SK-N-SH (cell line): ENCODE measurements around the gene UNC5B. TPM values are rescaled to one million over a fixed set of nuclear protein-coding genes. Genes with fewer than 3 reads are reported as not detected.

Experiments used
- CTCF ChIA-PET: fragments of 300-600, 350-600 bp; formaldehyde crosslinking; extraction: SDS; loops from one replicate; lab custom pipeline; 2021; lab: Yijun Ruan, JAX
- POLR2A ChIA-PET: fragments of 350-600 bp; sonication (Branson Sonifier 250); formaldehyde crosslinking; extraction: SDS; loops from one replicate; lab custom pipeline; 2020; ENCODE audit warnings: antibody characterized with exemption, inconsistent platforms; lab: Yijun Ruan, JAX
- DNase-seq: peaks from one replicate; pipeline ENCODE4 v3.0.0; 2012
- H2AFZ ChIP-seq: fragments of 200-600 bp; sonication (generic); 2 replicates; pipeline ENCODE4 v1.8.1; 2016; ENCODE audit warnings: antibody characterized with exemption, mild to moderate bottlenecking, low read depth
- H3F3A ChIP-seq: fragments of 200-600 bp; sonication (generic); replicated peaks from 2 replicates; pipeline ENCODE3; 2016; ENCODE audit warnings: antibody characterized with exemption, mild to moderate bottlenecking; ENCODE audit not compliant: insufficient read depth
- H3K27ac ChIP-seq, 2 experiments: fragments of 200-500 bp in 1 of 2; fragments of 200-600 bp in 1 of 2; sonication (Bioruptor generic) in 1 of 2; sonication (generic), shearing (Covaris generic) in 1 of 2; 2 replicates each; pipeline versions ENCODE4 v1.5.1 to v1.6.1; 2014 to 2016; ENCODE audit warnings: low read depth in 2 of 2, inconsistent platforms in 1 of 2, low read length in 1 of 2, mild to moderate bottlenecking in 1 of 2, mixed read lengths in 1 of 2
- H3K27me3 ChIP-seq: fragments of 200-600 bp; sonication (generic), shearing (Covaris generic); 2 replicates; pipeline ENCODE4 v1.6.1; 2016; ENCODE audit warnings: mixed run types; ENCODE audit not compliant: insufficient read depth
- H3K36me3 ChIP-seq, 2 experiments: fragments of 200-500 bp in 1 of 2; fragments of 200-600 bp in 1 of 2; sonication (Bioruptor generic) in 1 of 2; sonication (generic) in 1 of 2; replicated peaks in 1 of 2; 2 replicates each; pipeline versions ENCODE3 to v1.5.1; 2014 to 2016; ENCODE audit warnings: low read length in 1 of 2, mild to moderate bottlenecking in 1 of 2; ENCODE audit not compliant: insufficient read depth in 2 of 2, control insufficient read depth in 1 of 2
- H3K4me1 ChIP-seq, 2 experiments: fragments of 200-500 bp in 1 of 2; fragments of 200-600 bp in 1 of 2; sonication (Bioruptor generic) in 1 of 2; sonication (generic), shearing (Covaris generic) in 1 of 2; 2 replicates each; pipeline versions ENCODE4 v1.5.1 to v1.6.1; 2014 to 2016; ENCODE audit warnings: low read depth in 1 of 2, low read length in 1 of 2, mixed run types in 1 of 2; ENCODE audit not compliant: insufficient read depth in 2 of 2, control insufficient read depth in 1 of 2
- H3K4me2 ChIP-seq: fragments of 200-600 bp; sonication (generic), shearing (Covaris generic); 2 replicates; pipeline ENCODE4 v1.6.1; 2017; ENCODE audit warnings: mixed run types
- H3K4me3 ChIP-seq, 2 experiments: fragments of 200-500 bp in 1 of 2; fragments of 200-600 bp in 1 of 2; sonication (Bioruptor generic) in 1 of 2; sonication (generic), shearing (Covaris generic) in 1 of 2; 2 replicates each; pipeline versions ENCODE4 v1.5.1 to v1.8.1; 2014 to 2016; ENCODE audit warnings: low read depth in 2 of 2, inconsistent platforms in 1 of 2, low read length in 1 of 2, mild to moderate bottlenecking in 1 of 2, mixed read lengths in 1 of 2, moderate library complexity in 1 of 2
- H3K79me2 ChIP-seq: fragments of 200-600 bp; sonication (generic); 2 replicates; pipeline ENCODE4 v1.8.1; 2017; ENCODE audit warnings: mild to moderate bottlenecking; ENCODE audit not compliant: insufficient read depth
- H3K9ac ChIP-seq: fragments of 200-600 bp; sonication (generic); 2 replicates; pipeline ENCODE4 v1.6.1; 2017; ENCODE audit warnings: mixed run types
- H3K9me2 ChIP-seq: fragments of 200-600 bp; sonication (generic); 2 replicates; pipeline ENCODE4 v1.6.1; 2017; ENCODE audit warnings: mixed run types
- H3K9me3 ChIP-seq: fragments of 200-600 bp; sonication (generic); 2 replicates; pipeline ENCODE4 v1.6.1; 2017; ENCODE audit warnings: mixed run types, mild to moderate bottlenecking, moderate library complexity
- H4K20me1 ChIP-seq: fragments of 200-600 bp; sonication (generic); 2 replicates; pipeline ENCODE4 v1.6.1; 2017; ENCODE audit warnings: mild to moderate bottlenecking, mixed run types; ENCODE audit not compliant: insufficient read depth
- CHD2 ChIP-seq: fragments of 150-350 bp; IDR thresholded peaks from 2 replicates; pipeline ENCODE4 v1.6.1; 2018; ENCODE audit warnings: low read length; ENCODE audit not compliant: partially characterized antibody
- ELF1 ChIP-seq: IDR thresholded peaks from 2 replicates; pipeline ENCODE4 v1.4.0; 2012
- EP300 ChIP-seq, 2 experiments: IDR thresholded peaks; 2 replicates each; pipeline versions ENCODE4 v1.4.0 to v1.6.1; 2012; ENCODE audit warnings: borderline replicate concordance in 1 of 2, low read depth in 1 of 2, low read length in 1 of 2
- FOSL2 ChIP-seq: IDR thresholded peaks from 2 replicates; pipeline ENCODE4 v1.4.0; 2012; ENCODE audit warnings: low read depth, mild to moderate bottlenecking, moderate library complexity, borderline replicate concordance
- FOXJ3 ChIP-seq: sonication (generic); formaldehyde crosslinking; IDR thresholded peaks from 2 replicates; pipeline ENCODE4 v1.5.1; 2020; ENCODE audit warnings: mild to moderate bottlenecking, missing genetic modification reagents
- GABPA ChIP-seq: IDR thresholded peaks from 2 replicates; pipeline ENCODE4 v1.4.0; 2012; ENCODE audit warnings: low read depth, mild to moderate bottlenecking
- NFIC ChIP-seq: IDR thresholded peaks from 2 replicates; pipeline ENCODE4 v1.4.0; 2012; ENCODE audit warnings: borderline replicate concordance
- NRF1 ChIP-seq: IDR thresholded peaks from 2 replicates; pipeline ENCODE4 v1.6.1; 2012; ENCODE audit warnings: low read depth, mild to moderate bottlenecking, low read length
- POLR2AphosphoS5 ChIP-seq: IDR thresholded peaks from 2 replicates; pipeline ENCODE4 v1.6.1; 2012; ENCODE audit warnings: low read depth, low read length
- RAD21 ChIP-seq: IDR thresholded peaks from 2 replicates; pipeline ENCODE4 v1.6.1; 2012; ENCODE audit warnings: mild to moderate bottlenecking, low read length
- SIN3A ChIP-seq: IDR thresholded peaks from 2 replicates; pipeline ENCODE4 v1.6.1; 2012; ENCODE audit warnings: low read depth, mild to moderate bottlenecking, low read length, moderate library complexity, borderline replicate concordance
- SMC3 ChIP-seq: IDR thresholded peaks from 2 replicates; pipeline ENCODE4 v1.6.1; 2012; ENCODE audit warnings: low read depth, low read length, improper control_type of control experiment
- TAF1 ChIP-seq: IDR thresholded peaks from 2 replicates; pipeline ENCODE4 v1.6.1; 2012; ENCODE audit warnings: low read depth, mild to moderate bottlenecking, low read length, moderate library complexity, borderline replicate concordance
- TCF12 ChIP-seq: IDR thresholded peaks from 2 replicates; pipeline ENCODE4 v1.4.0; 2012
- WGBS: methylation state at CpG from one replicate; pipeline ENCODE4 v1.1.6; 2017; ENCODE audit warnings: low lambda C conversion rate; 5-methylcytosine and 5-hydroxymethylcytosine counted together
- polyA plus RNA-seq, 3 experiments: library from polyadenylated mRNA; depleted of rRNA; stranded (reverse); fragments of >200 nt; gene quantifications; 2 replicates each; pipeline ENCODE4 v1.2.3, GENCODE V29; 2012
- TF ChIP-seq, protein P1 (sequence below): IDR thresholded peaks from 2 replicates; pipeline ENCODE4 v1.4.0; 2012; ENCODE audit warnings: low read depth
- TF ChIP-seq, protein P2 (sequence below): fragments of 150-350 bp; IDR thresholded peaks from 2 replicates; pipeline ENCODE4 v1.6.1; 2016; ENCODE audit warnings: mild to moderate bottlenecking, low read depth, low read length
- TF ChIP-seq, protein P3 (sequence below): IDR thresholded peaks from 2 replicates; pipeline ENCODE4; 2012
- TF ChIP-seq, protein P4 (sequence below): fragments of 200-600 bp; sonication (generic); IDR thresholded peaks from 2 replicates; pipeline ENCODE4 v1.6.1; 2017; ENCODE audit warnings: antibody characterized with exemption, mild to moderate bottlenecking, moderate library complexity
- TF ChIP-seq, protein P5 (sequence below): fragments of 150-350 bp; IDR thresholded peaks from 2 replicates; pipeline ENCODE4 v1.6.1; 2017; ENCODE audit warnings: antibody characterized with exemption, low read length, low read depth, borderline replicate concordance

UNC5B gene
- polyA plus RNA-seq, 1 of the 3 experiments (the other 2 are of a cell fraction), result 13.8 TPM

DNA sequence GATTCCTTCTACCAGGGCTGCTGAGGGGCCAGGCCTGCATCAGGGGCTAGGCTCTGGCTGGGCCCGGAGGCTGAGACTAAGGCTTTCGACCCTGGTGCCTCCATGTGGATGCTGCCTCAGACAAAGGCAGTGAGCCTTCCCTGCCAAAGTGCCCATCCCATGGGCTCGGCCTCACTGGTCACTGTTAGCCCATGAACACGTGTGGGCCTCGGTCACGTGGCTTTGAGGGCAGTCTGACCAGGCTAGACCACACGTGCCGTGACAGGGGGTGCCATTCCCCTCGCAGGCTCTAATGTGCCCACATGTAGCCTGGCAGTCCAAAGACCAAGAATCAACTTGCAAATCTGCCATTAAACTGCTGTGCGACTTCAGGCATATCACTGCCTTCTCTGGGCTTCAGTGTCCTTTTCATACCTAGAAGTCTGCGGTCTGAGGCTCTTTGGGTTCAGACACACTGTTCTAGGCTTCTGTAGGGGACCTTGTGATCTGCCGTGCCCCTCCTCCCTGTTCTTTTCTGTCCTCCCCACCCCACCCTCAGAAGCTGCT, 89.1 kb downstream of the UNC5B start (continued):
- no peak for TF ChIP-seq TAF1
- no peak for TF ChIP-seq SMC3
- TF ChIP-seq, protein P1, sequence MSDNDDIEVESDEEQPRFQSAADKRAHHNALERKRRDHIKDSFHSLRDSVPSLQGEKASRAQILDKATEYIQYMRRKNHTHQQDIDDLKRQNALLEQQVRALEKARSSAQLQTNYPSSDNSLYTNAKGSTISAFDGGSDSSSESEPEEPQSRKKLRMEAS, result no peak
- TF ChIP-seq SIN3A, result no peak
- no peak for TF ChIP-seq TCF12
- TF ChIP-seq POLR2AphosphoS5, result no peak
- TF ChIP-seq, protein P2, sequence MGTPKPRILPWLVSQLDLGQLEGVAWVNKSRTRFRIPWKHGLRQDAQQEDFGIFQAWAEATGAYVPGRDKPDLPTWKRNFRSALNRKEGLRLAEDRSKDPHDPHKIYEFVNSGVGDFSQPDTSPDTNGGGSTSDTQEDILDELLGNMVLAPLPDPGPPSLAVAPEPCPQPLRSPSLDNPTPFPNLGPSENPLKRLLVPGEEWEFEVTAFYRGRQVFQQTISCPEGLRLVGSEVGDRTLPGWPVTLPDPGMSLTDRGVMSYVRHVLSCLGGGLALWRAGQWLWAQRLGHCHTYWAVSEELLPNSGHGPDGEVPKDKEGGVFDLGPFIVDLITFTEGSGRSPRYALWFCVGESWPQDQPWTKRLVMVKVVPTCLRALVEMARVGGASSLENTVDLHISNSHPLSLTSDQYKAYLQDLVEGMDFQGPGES, result no peak
- no peak for TF ChIP-seq EP300 (IDR thresholded peaks at IDR 0.05; ENCODE audit: borderline replicate concordance in 1 of 2, low read depth in 1 of 2, low read length in 1 of 2)
- TF ChIP-seq NFIC, result no peak

DNA sequence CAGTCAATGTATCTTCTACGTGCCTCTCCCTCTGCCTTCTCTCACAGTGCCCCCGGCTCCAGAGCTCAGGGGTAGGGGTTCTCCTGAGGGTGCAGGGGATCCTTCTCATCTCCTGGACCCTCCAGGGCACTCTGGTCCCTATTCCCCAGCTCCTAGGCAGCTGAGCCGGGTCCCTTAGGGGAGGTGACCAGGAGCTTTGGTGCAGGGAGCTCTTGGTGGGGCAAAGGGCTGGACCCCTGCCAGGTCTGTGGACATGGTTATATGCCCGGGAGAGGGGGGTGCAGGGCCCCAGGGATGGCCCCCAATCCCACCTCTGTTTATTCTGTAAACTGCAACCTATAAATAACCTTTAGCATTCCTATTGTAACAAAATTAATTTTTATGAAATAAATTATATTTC, 90.1 kb downstream of the UNC5B start:
- Histone ChIP-seq H3K27ac (no peak overlapping the region), H3K9ac (no peak overlapping the region), H3K4me1 (no peaks in the 10 kb centered on the region; a peak in 1 of 4 replicates), H3K36me3 (peaks cover 19 to 22% of the 10 kb centered on the region in 2 experiments), H2AFZ (no peak overlapping the region)
- WGBS, result 74% methylated on average over 4 of the region's 4 CpGs
- TF ChIP-seq GABPA (no peak), NFIC (no peak), ELF1 (no peak), FOSL2 (no peak), CHD2 (no peak), FOXJ3 (no peak), RAD21 (no peak), NRF1 (no peak), EP300 (IDR thresholded peaks at IDR 0.05; ENCODE audit: borderline replicate concordance in 1 of 2, low read depth in 1 of 2, low read length in 1 of 2) (no peak)
- TF ChIP-seq, protein P2, result no peak
- TF ChIP-seq, protein P3, sequence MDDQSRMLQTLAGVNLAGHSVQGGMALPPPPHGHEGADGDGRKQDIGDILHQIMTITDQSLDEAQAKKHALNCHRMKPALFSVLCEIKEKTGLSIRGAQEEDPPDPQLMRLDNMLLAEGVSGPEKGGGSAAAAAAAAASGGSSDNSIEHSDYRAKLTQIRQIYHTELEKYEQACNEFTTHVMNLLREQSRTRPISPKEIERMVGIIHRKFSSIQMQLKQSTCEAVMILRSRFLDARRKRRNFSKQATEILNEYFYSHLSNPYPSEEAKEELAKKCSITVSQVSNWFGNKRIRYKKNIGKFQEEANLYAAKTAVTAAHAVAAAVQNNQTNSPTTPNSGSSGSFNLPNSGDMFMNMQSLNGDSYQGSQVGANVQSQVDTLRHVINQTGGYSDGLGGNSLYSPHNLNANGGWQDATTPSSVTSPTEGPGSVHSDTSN, result no peak
- TF ChIP-seq, protein P4, sequence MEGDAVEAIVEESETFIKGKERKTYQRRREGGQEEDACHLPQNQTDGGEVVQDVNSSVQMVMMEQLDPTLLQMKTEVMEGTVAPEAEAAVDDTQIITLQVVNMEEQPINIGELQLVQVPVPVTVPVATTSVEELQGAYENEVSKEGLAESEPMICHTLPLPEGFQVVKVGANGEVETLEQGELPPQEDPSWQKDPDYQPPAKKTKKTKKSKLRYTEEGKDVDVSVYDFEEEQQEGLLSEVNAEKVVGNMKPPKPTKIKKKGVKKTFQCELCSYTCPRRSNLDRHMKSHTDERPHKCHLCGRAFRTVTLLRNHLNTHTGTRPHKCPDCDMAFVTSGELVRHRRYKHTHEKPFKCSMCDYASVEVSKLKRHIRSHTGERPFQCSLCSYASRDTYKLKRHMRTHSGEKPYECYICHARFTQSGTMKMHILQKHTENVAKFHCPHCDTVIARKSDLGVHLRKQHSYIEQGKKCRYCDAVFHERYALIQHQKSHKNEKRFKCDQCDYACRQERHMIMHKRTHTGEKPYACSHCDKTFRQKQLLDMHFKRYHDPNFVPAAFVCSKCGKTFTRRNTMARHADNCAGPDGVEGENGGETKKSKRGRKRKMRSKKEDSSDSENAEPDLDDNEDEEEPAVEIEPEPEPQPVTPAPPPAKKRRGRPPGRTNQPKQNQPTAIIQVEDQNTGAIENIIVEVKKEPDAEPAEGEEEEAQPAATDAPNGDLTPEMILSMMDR, result no peak
- TF ChIP-seq, protein P5, sequence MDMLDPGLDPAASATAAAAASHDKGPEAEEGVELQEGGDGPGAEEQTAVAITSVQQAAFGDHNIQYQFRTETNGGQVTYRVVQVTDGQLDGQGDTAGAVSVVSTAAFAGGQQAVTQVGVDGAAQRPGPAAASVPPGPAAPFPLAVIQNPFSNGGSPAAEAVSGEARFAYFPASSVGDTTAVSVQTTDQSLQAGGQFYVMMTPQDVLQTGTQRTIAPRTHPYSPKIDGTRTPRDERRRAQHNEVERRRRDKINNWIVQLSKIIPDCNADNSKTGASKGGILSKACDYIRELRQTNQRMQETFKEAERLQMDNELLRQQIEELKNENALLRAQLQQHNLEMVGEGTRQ, result no peak
- TF ChIP-seq, protein P1, result no peak
- TF ChIP-seq, all 33 proteins: peak for 0
- Histone ChIP-seq H3K79me2 (no peaks in the 10 kb centered on the region), H3K9me2 (no peaks in the 10 kb centered on the region), H3K27me3 (no peaks in the 10 kb centered on the region), H3K4me3 (no peak overlapping the region), H3K4me2 (no peak overlapping the region), H4K20me1 (peaks cover 20% of the 10 kb centered on the region), H3K9me3 (no peaks in the 10 kb centered on the region), H3F3A (peaks cover 3% of the 10 kb centered on the region)
- POLR2A ChIA-PET, result no interaction called here
- CTCF ChIA-PET, result interaction anchor here (0.7 to 1.5 kb wide), 5 partner anchors 12 to 406 kb away, joined by 3 to 8 read pairs (median 4); no protein-coding TSS in a partner anchor
- no peak for DNase-seq
